ENCODE measurements around the gene IFIT3. TPM values are rescaled to one million over a fixed set of nuclear protein-coding genes. Genes with fewer than 3 reads are reported as not detected.
A peak's percentile ranks its signal among the peaks of the same experiment; 100 is the strongest.

IFIT3 gene
- total RNA-seq, 6 experiments from 2014 or later, result 11.5 to 18.6 (median 18.0) TPM

DNA sequence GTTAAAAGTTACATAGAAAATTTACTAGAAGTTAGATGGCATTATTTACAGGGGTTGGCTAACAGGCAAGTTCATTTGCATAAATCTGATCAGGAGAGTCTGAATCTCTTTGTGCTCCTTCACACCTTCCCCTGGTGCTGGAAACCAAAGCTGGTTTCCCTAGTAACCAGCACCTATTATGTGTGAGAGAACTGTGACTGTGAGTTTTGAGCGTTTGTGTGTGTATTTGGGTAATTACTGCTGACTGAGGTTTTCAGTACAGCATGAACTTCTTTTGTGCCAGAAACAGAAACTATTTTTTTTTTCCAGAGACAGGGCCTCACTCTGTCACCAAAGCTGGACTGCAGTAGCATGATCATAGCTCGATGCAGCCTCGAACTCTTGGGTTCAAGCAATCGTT, 39.7 kb downstream of the IFIT3 start:
- no peak overlapping the region for H3K27ac Mint-ChIP-seq
- no peak for TF ChIP-seq CTCF (IDR thresholded peaks at IDR 0.05)
- peaks cover 6% of the 10 kb centered on the region; the same call in 1 of the 2 replicates for H3K9me3 Mint-ChIP-seq
- no peak for DNase-seq
- H3K4me1 Mint-ChIP-seq (ENCODE audit: low read depth), result peaks cover 44% of the 10 kb centered on the region
- peaks cover 2% of the 10 kb centered on the region; the same call in 1 of the 2 replicates for H3K27me3 Mint-ChIP-seq (ENCODE audit: insufficient read depth)
- H3K4me3 Mint-ChIP-seq, result no peak overlapping the region
- no peaks in the 10 kb centered on the region for H3K36me3 Mint-ChIP-seq (ENCODE audit: low read depth)

- H3K4me3 Mint-ChIP-seq, result no peak overlapping the region
- TF ChIP-seq CTCF (IDR thresholded peaks at IDR 0.05), result no peak
- H3K36me3 Mint-ChIP-seq (ENCODE audit: low read depth), result no peaks in the 10 kb centered on the region
- no peak overlapping the region for H3K27ac Mint-ChIP-seq
- H3K4me1 Mint-ChIP-seq (ENCODE audit: low read depth), result peaks cover 48% of the 10 kb centered on the region
- no peak for DNase-seq
- H3K27me3 Mint-ChIP-seq (ENCODE audit: insufficient read depth), result peaks cover 2% of the 10 kb centered on the region; the same call in 1 of the 2 replicates
- peaks cover 6% of the 10 kb centered on the region; the same call in 1 of the 2 replicates for H3K9me3 Mint-ChIP-seq
Observed at GRCh38 chr10:89368129-89368528, 40.3 kb downstream of the IFIT3 start.

GRCh38 chr10:89369156-89370105, 41.6 kb downstream of the IFIT3 start:
- peaks cover 6% of the 10 kb centered on the region; the same call in 1 of the 2 replicates for H3K9me3 Mint-ChIP-seq
- H3K27me3 Mint-ChIP-seq (ENCODE audit: insufficient read depth), result no peaks in the 10 kb centered on the region
- H3K4me1 Mint-ChIP-seq (ENCODE audit: low read depth), result peaks cover 61% of the 10 kb centered on the region
- H3K27ac Mint-ChIP-seq, result peak overlapping the region; percentile 63
- TF ChIP-seq CTCF (IDR thresholded peaks at IDR 0.05), result peak; percentile 83
- H3K4me3 Mint-ChIP-seq, result no peak overlapping the region
- no peaks in the 10 kb centered on the region for H3K36me3 Mint-ChIP-seq (ENCODE audit: low read depth)
- DNase-seq, result no peak

GRCh38 chr10:89371079-89371478, 43.3 kb downstream of the IFIT3 start:
- H3K27me3 Mint-ChIP-seq (ENCODE audit: insufficient read depth), result no peaks in the 10 kb centered on the region
- peaks cover under 1% of the 10 kb centered on the region; the same call in 1 of the 2 replicates for H3K9me3 Mint-ChIP-seq
- no peak overlapping the region for H3K27ac Mint-ChIP-seq

DNA sequence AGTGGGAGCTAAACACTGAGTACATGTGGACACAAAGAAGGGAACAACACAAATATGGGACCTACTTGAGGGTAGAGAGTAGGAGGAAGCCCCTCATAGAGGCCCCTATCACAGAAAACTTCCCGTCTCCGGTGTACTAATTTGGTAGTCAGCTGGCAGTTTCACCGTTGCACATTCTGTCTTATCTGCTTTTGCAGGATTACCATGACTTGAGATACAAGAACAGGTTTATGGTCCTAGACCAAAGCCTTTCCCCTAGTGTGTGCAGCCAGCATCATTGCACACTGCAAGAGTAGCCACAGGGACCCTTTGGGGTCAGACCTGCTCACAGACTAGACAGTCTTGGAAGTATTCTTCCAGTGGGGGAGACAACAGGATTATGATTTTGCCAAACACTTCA, 44.2 kb downstream of the IFIT3 start:
- DNase-seq, result no peak
- Mint-ChIP-seq H3K36me3 (ENCODE audit: low read depth) (no peaks in the 10 kb centered on the region), H3K9me3 (no peaks in the 10 kb centered on the region), H3K27me3 (ENCODE audit: insufficient read depth) (no peaks in the 10 kb centered on the region), H3K27ac (no peak overlapping the region), H3K4me3 (no peak overlapping the region), H3K4me1 (ENCODE audit: low read depth) (peaks cover 62% of the 10 kb centered on the region)
- TF ChIP-seq CTCF (IDR thresholded peaks at IDR 0.05), result no peak

More at GRCh38 chr10:89371079-89371478, 43.3 kb downstream of the IFIT3 start:
- no peak overlapping the region for H3K4me3 Mint-ChIP-seq
- no peak for TF ChIP-seq CTCF (IDR thresholded peaks at IDR 0.05)
- H3K36me3 Mint-ChIP-seq (ENCODE audit: low read depth), result no peaks in the 10 kb centered on the region
- no peak for DNase-seq
- peaks cover 62% of the 10 kb centered on the region for H3K4me1 Mint-ChIP-seq (ENCODE audit: low read depth)

Measured in HFFc6 (cell line).